Karpas-422 (cell line): ENCODE data around the gene GATAD1. TPM values are rescaled to one million over a fixed set of nuclear protein-coding genes. Genes with fewer than 3 reads are reported as not detected.

Experiments used
- DNase-seq: peaks from one replicate; pipeline ENCODE4 v3.0.0-alpha.2; 2015
- H2AFZ ChIP-seq: fragments of 200-600 bp; sonication (generic); 2 replicates; pipeline ENCODE4 v1.6.1; 2014; ENCODE audit warnings: antibody characterized with exemption, low read length, mixed read lengths
- H3K27ac ChIP-seq: fragments of 200-600 bp; sonication (generic); 2 replicates; pipeline ENCODE4 v1.5.1; 2014; ENCODE audit warnings: mild to moderate bottlenecking, low read length, moderate library complexity
- H3K27me3 ChIP-seq: fragments of 200-600 bp; sonication (generic); 2 replicates; pipeline ENCODE4 v1.6.1; 2014; ENCODE audit warnings: low read length, mixed read lengths
- H3K36me3 ChIP-seq: fragments of 200-600 bp; sonication (generic); 2 replicates; pipeline ENCODE4 v1.6.1; 2014; ENCODE audit warnings: low read length, mixed read lengths; ENCODE audit not compliant: insufficient read depth
- H3K4me1 ChIP-seq: fragments of 200-600 bp; sonication (generic); 2 replicates; pipeline ENCODE4 v1.6.1; 2014; ENCODE audit warnings: mild to moderate bottlenecking, low read length, mixed read lengths
- H3K4me2 ChIP-seq: fragments of 200-600 bp; sonication (generic); 2 replicates; pipeline ENCODE4 v1.6.1; 2014; ENCODE audit warnings: low read length, low read depth, mild to moderate bottlenecking; ENCODE audit not compliant: poor library complexity, severe bottlenecking
- H3K4me3 ChIP-seq: fragments of 200-600 bp; sonication (generic); 2 replicates; pipeline ENCODE4 v1.5.1; 2014; ENCODE audit warnings: mild to moderate bottlenecking, antibody characterized with exemption, low read length, mixed read lengths
- H3K79me2 ChIP-seq: fragments of 200-600 bp; sonication (generic); 2 replicates; pipeline ENCODE4 v1.6.1; 2014; ENCODE audit warnings: mild to moderate bottlenecking, low read length, mixed read lengths
- H3K9ac ChIP-seq: fragments of 200-600 bp; sonication (generic); 2 replicates; pipeline ENCODE4 v1.6.0; 2014; ENCODE audit warnings: low read length
- H3K9me2 ChIP-seq: fragments of 200-600 bp; sonication (generic), shearing (Covaris generic); replicated peaks from 2 replicates; pipeline ENCODE4 v1.6.0; 2014; ENCODE audit warnings: mild to moderate bottlenecking, low read length, moderate library complexity; ENCODE audit not compliant: insufficient read depth
- H3K9me3 ChIP-seq: fragments of 300-700, 200-600 bp; sonication (generic); 2 replicates; pipeline ENCODE4 v1.6.1; 2014; ENCODE audit warnings: low read length, mixed read lengths
- H4K20me1 ChIP-seq: fragments of 200-600 bp; sonication (generic); 2 replicates; pipeline ENCODE4 v1.6.1; 2014; ENCODE audit warnings: mild to moderate bottlenecking, antibody characterized with exemption, low read length, low read depth; ENCODE audit not compliant: insufficient read depth
- total RNA-seq: library from RNA; depleted of rRNA; stranded (reverse); fragments of >200 nt; shearing (Covaris generic); gene quantifications from 2 replicates; pipeline ENCODE4 v1.2.3, GENCODE V29; 2014; ENCODE audit warnings: low replicate concordance; rRNA removed

Gene GATAD1
- total RNA-seq, 1 experiment from 2014 or later: 36.6 TPM

- peaks cover 32% of the 10 kb centered on the region for H3K36me3 ChIP-seq
Observed at GRCh38 chr7:92503767-92504166, 56.5 kb downstream of the GATAD1 start.

GRCh38 chr7:92504563-92504962 is 57.3 kb downstream of the GATAD1 start:
- H3K9me2 ChIP-seq: no peaks in the 10 kb centered on the region
- H3K4me3 ChIP-seq: no peak overlapping the region
- no peaks in the 10 kb centered on the region for H3K79me2 ChIP-seq
- H3K9me3 ChIP-seq: no peaks in the 10 kb centered on the region
- H3K36me3 ChIP-seq: peaks cover 30% of the 10 kb centered on the region
- no peak for DNase-seq
- no peaks in the 10 kb centered on the region for H4K20me1 ChIP-seq
- no peak overlapping the region for H3K27ac ChIP-seq
- no peak overlapping the region for H3K4me2 ChIP-seq
- no peaks in the 10 kb centered on the region for H3K27me3 ChIP-seq
- H3K4me1 ChIP-seq: no peaks in the 10 kb centered on the region
- no peak overlapping the region for H3K9ac ChIP-seq
- H2AFZ ChIP-seq: no peak overlapping the region

More at GRCh38 chr7:92503767-92504166, 56.5 kb downstream of the GATAD1 start:
- H3K4me1 ChIP-seq: no peaks in the 10 kb centered on the region
- H3K9me3 ChIP-seq: no peaks in the 10 kb centered on the region
- no peak overlapping the region for H3K27ac ChIP-seq
- DNase-seq: no peak
- H3K9ac ChIP-seq: no peak overlapping the region
- H2AFZ ChIP-seq: no peak overlapping the region
- H3K4me3 ChIP-seq: no peak overlapping the region
- no peaks in the 10 kb centered on the region for H3K79me2 ChIP-seq
- H3K4me2 ChIP-seq: no peak overlapping the region
- no peaks in the 10 kb centered on the region for H4K20me1 ChIP-seq
- H3K9me2 ChIP-seq: no peaks in the 10 kb centered on the region
- H3K27me3 ChIP-seq: no peaks in the 10 kb centered on the region

GRCh38 chr7:92506363-92506762 is 59.1 kb downstream of the GATAD1 start:
- peaks cover 32% of the 10 kb centered on the region for H3K36me3 ChIP-seq
- H4K20me1 ChIP-seq: no peaks in the 10 kb centered on the region
- no peak for DNase-seq

GRCh38 chr7:92508946-92509345 is 61.7 kb downstream of the GATAD1 start:
- Histone ChIP-seq H3K9me3 (no peaks in the 10 kb centered on the region), H3K9me2 (no peaks in the 10 kb centered on the region), H3K27ac (no peak overlapping the region), H4K20me1 (no peaks in the 10 kb centered on the region), H3K9ac (no peak overlapping the region), H3K79me2 (0 out of 2 replicates have a peak, but pooled peaks cover 4% of the 10 kb centered on the region), H3K27me3 (no peaks in the 10 kb centered on the region), H3K36me3 (peaks cover 31% of the 10 kb centered on the region), H3K4me1 (no peaks in the 10 kb centered on the region), H3K4me3 (no peak overlapping the region), H2AFZ (no peak overlapping the region), H3K4me2 (no peak overlapping the region)
- DNase-seq: no peak

More at GRCh38 chr7:92506363-92506762, 59.1 kb downstream of the GATAD1 start:
- H3K9ac ChIP-seq: no peak overlapping the region
- no peak overlapping the region for H3K4me3 ChIP-seq
- H3K9me2 ChIP-seq: no peaks in the 10 kb centered on the region
- no peak overlapping the region for H2AFZ ChIP-seq
- H3K27me3 ChIP-seq: no peaks in the 10 kb centered on the region
- H3K4me1 ChIP-seq: no peaks in the 10 kb centered on the region
- H3K9me3 ChIP-seq: no peaks in the 10 kb centered on the region
- H3K4me2 ChIP-seq: no peak overlapping the region
- no peaks in the 10 kb centered on the region for H3K79me2 ChIP-seq
- no peak overlapping the region for H3K27ac ChIP-seq

Other genes with a start within 250 kb of the GATAD1 start
- gene KRIT1, start 201.6 kb upstream of the GATAD1 start, total RNA-seq: 43.7 and 91.1 TPM in 2 replicates
- gene ANKIB1, start 201.5 kb upstream of the GATAD1 start, total RNA-seq: 26.3 and 52.7 TPM in 2 replicates
- gene ERVW-1, start 30.5 kb downstream of the GATAD1 start, total RNA-seq: not detected in 2 replicates
- gene PEX1, start 81.0 kb downstream of the GATAD1 start, total RNA-seq: 31.8 and 66.1 TPM in 2 replicates
- gene RBM48, start 81.3 kb downstream of the GATAD1 start, total RNA-seq: 8.5 and 12.1 TPM in 2 replicates
- gene FAM133B, start 142.9 kb downstream of the GATAD1 start, total RNA-seq: 18.8 and 41.2 TPM in 2 replicates